DND-41 (cell line): Measurements from ENCODE around the gene TTBK1.

Experiments
- ATAC-seq: fragments of 200-7000 bp; cut with Tn5 transposase; 3 replicates; pipeline ENCODE4 v1.9.1; 2021; ENCODE audit warnings: low read depth; ENCODE audit not compliant: insufficient read depth
- DNase-seq: peaks from one replicate; pipeline ENCODE4 v3.0.0-alpha.2; 2020
- H2AFZ ChIP-seq: 2 replicates; pipeline ENCODE4 v1.6.0; 2012; ENCODE audit warnings: low read depth, low read length
- H3K27ac ChIP-seq: 2 replicates; pipeline ENCODE4 v1.5.1; 2012; ENCODE audit warnings: low read length, inconsistent platforms
- H3K27me3 ChIP-seq: fragments of 200-600 bp; sonication (generic); 2 replicates; pipeline ENCODE4 v1.6.0; 2012; ENCODE audit warnings: low read length, mild to moderate bottlenecking, inconsistent platforms; ENCODE audit not compliant: insufficient read depth, poor library complexity
- H3K36me3 ChIP-seq: 2 replicates; pipeline ENCODE4 v1.5.1; 2012; ENCODE audit warnings: low read length, inconsistent platforms; ENCODE audit not compliant: insufficient read depth
- H3K4me1 ChIP-seq: 2 replicates; pipeline ENCODE4 v1.5.1; 2012; ENCODE audit warnings: mild to moderate bottlenecking, low read length; ENCODE audit not compliant: insufficient read depth
- H3K4me2 ChIP-seq: 2 replicates; pipeline ENCODE4 v1.6.0; 2012; ENCODE audit warnings: mild to moderate bottlenecking, moderate library complexity, low read length, inconsistent platforms; ENCODE audit not compliant: insufficient read depth
- H3K4me3 ChIP-seq, 2 experiments: fragments of 200-600 bp in 1 of 2; shearing (Covaris generic) in 1 of 2; 2 replicates each; pipeline ENCODE4 v1.5.1; 2012 to 2016; ENCODE audit warnings: inconsistent platforms in 2 of 2, low read length in 2 of 2, mild to moderate bottlenecking in 2 of 2, low read depth in 1 of 2, moderate library complexity in 1 of 2
- H3K79me2 ChIP-seq: 2 replicates; pipeline ENCODE4 v1.6.0; 2012; ENCODE audit warnings: low read length, inconsistent platforms; ENCODE audit not compliant: insufficient read depth
- H3K9ac ChIP-seq: 2 replicates; pipeline ENCODE4 v1.6.0; 2012; ENCODE audit warnings: low read depth, mild to moderate bottlenecking, inconsistent platforms, low read length, moderate library complexity
- H3K9me3 ChIP-seq: 2 replicates; pipeline ENCODE4 v1.5.1; 2012; ENCODE audit warnings: low read length, moderate library complexity, mild to moderate bottlenecking, inconsistent platforms; ENCODE audit not compliant: insufficient read depth, severe bottlenecking
- H4K20me1 ChIP-seq: 2 replicates; pipeline ENCODE4 v1.6.0; 2012; ENCODE audit warnings: low read length; ENCODE audit not compliant: insufficient read depth
- CTCF ChIP-seq: IDR thresholded peaks from 2 replicates; pipeline ENCODE4 v1.5.1; 2012; ENCODE audit warnings: borderline replicate concordance, low read length, moderate library complexity, mild to moderate bottlenecking; ENCODE audit not compliant: poor library complexity, severe bottlenecking; ENCODE audit errors: extremely low read depth
- EZH2 ChIP-seq: IDR thresholded peaks from 3 replicates; pipeline ENCODE4 v1.6.1; 2012; ENCODE audit warnings: borderline replicate concordance, low read depth, mild to moderate bottlenecking, moderate library complexity, low read length, inconsistent platforms; ENCODE audit not compliant: severe bottlenecking

Gene TTBK1

GRCh38 chr6:43280234-43280633 lies 37.0 kb downstream of the TTBK1 start:
- no peak overlapping the region for H3K4me2 ChIP-seq
- H3K4me1 ChIP-seq, result no peaks in the 10 kb centered on the region
- H3K79me2 ChIP-seq, result no peaks in the 10 kb centered on the region
- H2AFZ ChIP-seq, result no peak overlapping the region
- H3K4me3 ChIP-seq, result no peak overlapping the region
- H3K36me3 ChIP-seq, result no peaks in the 10 kb centered on the region
- no peak overlapping the region for H3K27ac ChIP-seq
- H3K27me3 ChIP-seq, result peaks cover 11% of the 10 kb centered on the region
- H3K9me3 ChIP-seq, result no peaks in the 10 kb centered on the region
- DNase-seq (no peak), ATAC-seq (no peak)
- H4K20me1 ChIP-seq, result no peaks in the 10 kb centered on the region
- H3K9ac ChIP-seq, result no peak overlapping the region
- TF ChIP-seq EZH2, result no peak
- TF ChIP-seq CTCF, result no peak

GRCh38 chr6:43282060-43282459 lies 38.8 kb downstream of the TTBK1 start:
- Histone ChIP-seq H2AFZ (no peak overlapping the region), H3K9ac (no peak overlapping the region), H3K27me3 (peaks cover 7% of the 10 kb centered on the region), H3K27ac (no peak overlapping the region), H3K9me3 (no peaks in the 10 kb centered on the region), H3K4me1 (no peaks in the 10 kb centered on the region), H3K36me3 (no peaks in the 10 kb centered on the region), H3K4me2 (no peak overlapping the region), H3K4me3 (no peak overlapping the region), H4K20me1 (no peaks in the 10 kb centered on the region), H3K79me2 (no peaks in the 10 kb centered on the region)
- no peak for ATAC-seq
- no peak for DNase-seq
- TF ChIP-seq CTCF (no peak), EZH2 (no peak)

- Histone ChIP-seq H3K4me3 (no peak overlapping the region), H3K36me3 (no peaks in the 10 kb centered on the region), H3K9me3 (no peaks in the 10 kb centered on the region), H3K4me2 (no peak overlapping the region), H3K9ac (no peak overlapping the region), H3K27ac (no peak overlapping the region), H4K20me1 (no peaks in the 10 kb centered on the region), H2AFZ (no peak overlapping the region), H3K27me3 (peaks cover 7% of the 10 kb centered on the region), H3K4me1 (no peaks in the 10 kb centered on the region), H3K79me2 (no peaks in the 10 kb centered on the region)
- TF ChIP-seq EZH2 (no peak), CTCF (no peak)
- ATAC-seq (no peak), DNase-seq (no peak)
These were observed 39.6 kb downstream of the TTBK1 start for GRCh38 chr6:43282636-43283513.
